B cell (primary cell): ENCODE results near the gene LATS1. TPM values are rescaled to one million over a fixed set of nuclear protein-coding genes. Genes with fewer than 3 reads are reported as not detected.

Experiments used
- ATAC-seq: fragments of 200-7000 bp; cut with Tn5 transposase; one replicate; pipeline ENCODE4 v1.10.0; 2021; ENCODE audit warnings: low read depth, mild to moderate bottlenecking, moderate number of reproducible peaks, moderate library complexity
- CTCF ChIA-PET: fragments of 350-600 bp; sonication (Branson Sonifier 250); formaldehyde crosslinking; loops from one replicate; lab custom pipeline; 2021; ENCODE audit warnings: antibody characterized with exemption, inconsistent platforms; lab: Charles Lee
- POLR2A ChIA-PET: fragments of 350-600 bp; sonication (Branson Sonifier 250); formaldehyde crosslinking; loops from one replicate; lab custom pipeline; 2021; ENCODE audit warnings: antibody characterized with exemption; lab: Charles Lee
- DNase-seq: peaks from one replicate; pipeline ENCODE4 v3.0.0; 2013
- H2AFZ ChIP-seq: 2 replicates; pipeline ENCODE4 v1.6.1; 2012; ENCODE audit warnings: mild to moderate bottlenecking, low read depth, low read length; ENCODE audit not compliant: insufficient read depth, poor library complexity, severe bottlenecking
- H3K27ac ChIP-seq, 2 donors: 1 replicate in 1 of 2; 2 replicates in 1 of 2; pipeline ENCODE4 v1.5.1; 2012 to 2013; ENCODE audit warnings: low read length in 2 of 2, mild to moderate bottlenecking in 2 of 2, moderate library complexity in 1 of 2
- H3K27me3 ChIP-seq, 4 experiments: fragments of 200-600 bp in 1 of 4; sonication (generic) in 1 of 4; replicated peaks in 1 of 4; 1 replicate in 2 of 4; 2 replicates in 2 of 4; pipeline versions ENCODE4 v1.6.1 to v1.7.0; 2013 to 2016; ENCODE audit warnings: low read length in 3 of 4, mild to moderate bottlenecking in 2 of 4, mixed read lengths in 1 of 4, moderate library complexity in 1 of 4; ENCODE audit not compliant: insufficient read depth in 4 of 4, control insufficient read depth in 3 of 4; ENCODE audit errors: control extremely low read depth in 1 of 4
- H3K36me3 ChIP-seq, 2 experiments: replicated peaks in 1 of 2; 1 replicate in 1 of 2; 2 replicates in 1 of 2; pipeline versions ENCODE4 v1.6.1 to v1.7.1; 2013; ENCODE audit warnings: low read length in 1 of 2; ENCODE audit not compliant: insufficient read depth in 2 of 2, control insufficient read depth in 1 of 2; ENCODE audit errors: control extremely low read depth in 1 of 2, extremely low read depth in 1 of 2
- H3K4me1 ChIP-seq, 2 donors: fragments of 200-600 bp in 1 of 2; sonication (generic) in 1 of 2; 1 replicate in 1 of 2; 2 replicates in 1 of 2; pipeline versions ENCODE4 v1.5.1 to v1.6.1; 2013 to 2017; ENCODE audit warnings: low read length in 2 of 2; ENCODE audit not compliant: control insufficient read depth in 2 of 2, insufficient read depth in 2 of 2
- H3K4me2 ChIP-seq: replicated peaks from 2 replicates; pipeline ENCODE3; 2012; ENCODE audit warnings: mild to moderate bottlenecking, low read depth, low read length; ENCODE audit not compliant: poor library complexity, severe bottlenecking
- H3K4me3 ChIP-seq, 5 experiments: fragments of 200-600 bp in 1 of 5; sonication (generic) in 1 of 5; 1 replicate in 3 of 5; 2 replicates in 2 of 5; pipeline versions ENCODE4 v1.5.1 to v1.7.0; 2011 to 2016; ENCODE audit warnings: low read length in 4 of 5, mild to moderate bottlenecking in 4 of 5, low read depth in 2 of 5, control low read depth in 1 of 5, moderate library complexity in 1 of 5; ENCODE audit not compliant: insufficient read depth in 1 of 5; ENCODE audit errors: control extremely low read depth in 1 of 5, extremely low read depth in 1 of 5
- H3K79me2 ChIP-seq: fragments of 200-600 bp; sonication (generic); one replicate; pipeline ENCODE4 v1.6.0; 2016; ENCODE audit warnings: low read length; ENCODE audit not compliant: control insufficient read depth, insufficient read depth
- H3K9ac ChIP-seq: fragments of 200-600 bp; sonication (generic); 2 replicates; pipeline ENCODE4 v1.6.1; 2017; ENCODE audit warnings: mild to moderate bottlenecking, low read length, moderate library complexity
- H3K9me3 ChIP-seq, 3 donors: one replicate each; pipeline versions ENCODE4 v1.6.1 to v1.7.1; 2013; ENCODE audit warnings: low read length in 2 of 3; ENCODE audit not compliant: control insufficient read depth in 2 of 3, insufficient read depth in 1 of 3; ENCODE audit errors: control extremely low read depth in 1 of 3
- H4K20me1 ChIP-seq: 2 replicates; pipeline ENCODE4 v1.6.0; 2012; ENCODE audit warnings: mild to moderate bottlenecking, low read length; ENCODE audit not compliant: insufficient read depth, control insufficient read depth, poor library complexity, severe bottlenecking
- H3K27ac Mint-ChIP-seq: one replicate; pipeline ENCODE4 v1.8.0; 2021; ENCODE audit warnings: mixed read lengths
- H3K27me3 Mint-ChIP-seq: one replicate; pipeline ENCODE4 v1.8.0; 2021; ENCODE audit warnings: mixed read lengths
- H3K4me1 Mint-ChIP-seq: one replicate; pipeline ENCODE4 v1.8.0; 2021; ENCODE audit warnings: mixed read lengths
- H3K4me3 Mint-ChIP-seq: one replicate; pipeline ENCODE4 v1.8.0; 2021; ENCODE audit warnings: mixed read lengths
- H3K9me3 Mint-ChIP-seq: one replicate; pipeline ENCODE4 v1.8.0; 2022; ENCODE audit warnings: mixed read lengths; ENCODE audit not compliant: insufficient read depth
- EZH2 ChIP-seq: IDR thresholded peaks from 2 replicates; pipeline ENCODE4 v1.6.1; 2012; ENCODE audit warnings: borderline replicate concordance, low read depth, mild to moderate bottlenecking, moderate library complexity, low read length; ENCODE audit not compliant: insufficient read depth, poor library complexity, severe bottlenecking
- WGBS: methylation state at CpG from one replicate; pipeline ENCODE4 v1.1.5; 2013; ENCODE audit warnings: missing lambda C conversion rate; ENCODE audit not compliant: insufficient coverage; 5-methylcytosine and 5-hydroxymethylcytosine counted together
- intact Hi-C: fragments of 100-400 bp; cut with micrococcal nuclease; formaldehyde crosslinking; loops from one replicate; pipeline ENCODE4 v1.10.0; 2022
- polyA plus RNA-seq: library from polyadenylated mRNA; depleted of rRNA; stranded (reverse); fragments of >200 nt; gene quantifications from 2 replicates; pipeline ENCODE4 v1.2.3, GENCODE V29; 2012
- total RNA-seq, 2 donors: library from RNA; stranded (reverse); fragments of 120-200 nt in 1 of 2; gene quantifications; 1 replicate in 1 of 2; 2 replicates in 1 of 2; pipeline versions ENCODE4 v1.2.3 to v1.2.4, GENCODE V29; 2013 to 2022
- TF ChIP-seq, protein P1 (sequence below): fragments of 200-600 bp; IDR thresholded peaks from one replicate; pipeline ENCODE4 v1.8.0; 2022; ENCODE audit warnings: antibody characterized with exemption, mild to moderate bottlenecking

LATS1 gene
- total and polyA plus RNA-seq, 2 donors (not counting 1 experiment from before 2014, with no cell fraction given): 11.6 to 48.0 TPM

DNA sequence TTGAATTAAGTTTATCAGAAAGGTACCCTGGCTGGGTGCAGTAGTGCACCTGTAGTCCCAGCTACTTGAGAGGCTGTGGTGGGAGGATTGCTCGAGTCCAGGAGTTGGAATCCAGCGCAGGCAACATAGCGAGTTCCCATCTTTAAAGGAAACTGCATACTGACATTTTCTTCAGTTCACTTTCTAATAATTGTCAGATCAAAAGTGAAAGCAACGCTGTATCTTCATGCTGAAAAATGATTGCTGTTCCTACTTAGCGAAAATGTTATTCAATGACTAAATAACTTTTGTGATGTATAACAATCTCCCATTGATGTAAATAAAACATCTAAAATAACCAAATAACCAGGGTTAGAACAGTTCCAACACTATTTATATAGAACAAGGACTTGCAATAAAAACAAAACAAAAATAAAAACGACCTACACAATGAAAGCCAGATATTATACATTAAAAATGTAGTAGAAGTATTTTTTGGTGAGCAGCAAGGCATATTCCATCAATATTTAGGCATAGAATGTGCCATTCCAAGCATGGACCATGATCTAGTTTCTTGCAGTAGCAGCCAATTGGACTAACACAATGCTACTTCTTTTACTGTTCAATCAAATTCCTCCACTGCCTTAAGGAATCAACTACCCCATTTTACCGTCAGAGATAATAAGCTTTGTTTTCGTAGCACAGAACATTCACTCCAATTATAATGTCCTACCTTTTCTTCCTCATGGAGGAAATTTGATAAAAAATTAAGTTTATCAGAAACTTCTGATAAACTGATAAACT is 1.5 kb downstream of the LATS1 start:
- Mint-ChIP-seq H3K4me3 (peak overlapping the region; percentile 82), H3K4me1 (peaks cover 38% of the 10 kb centered on the region), H3K27ac (peak overlapping the region; percentile 21), H3K9me3 (no peaks in the 10 kb centered on the region), H3K27me3 (no peaks in the 10 kb centered on the region)
- H3K4me2 ChIP-seq: peak overlapping the region; percentile 84
- H3K27me3 ChIP-seq: no peaks in the 10 kb centered on the region
- H4K20me1 ChIP-seq: peaks cover 26% of the 10 kb centered on the region
- no CpG with 5 or more reads among the region's 8 CpGs for WGBS
- H3K36me3 ChIP-seq: peaks cover 0 to 2% of the 10 kb centered on the region in 2 experiments
- ChIA-PET POLR2A (no interaction called here), CTCF (interaction anchor here (0.7 to 2.2 kb wide), 4 partner anchors 12 to 274 kb away, joined by 3 to 5 read pairs (median 3); partner anchors contain the start of genes GINM1 and PPIL4)
- peaks cover 23 to 27% of the 10 kb centered on the region in 2 donors for H3K4me1 ChIP-seq
- intact Hi-C loops: loop anchor here (5.0 kb wide), 1 partner anchor 399 kb away; the partner anchor contains the start of gene TAB2
- H3K4me3 ChIP-seq: peak overlapping the region in 3 of 5 experiments; percentile 1 to 89 (median 24)
- ATAC-seq (no peak), DNase-seq (no peak)
- no peak for TF ChIP-seq EZH2
- TF ChIP-seq, protein P1, sequence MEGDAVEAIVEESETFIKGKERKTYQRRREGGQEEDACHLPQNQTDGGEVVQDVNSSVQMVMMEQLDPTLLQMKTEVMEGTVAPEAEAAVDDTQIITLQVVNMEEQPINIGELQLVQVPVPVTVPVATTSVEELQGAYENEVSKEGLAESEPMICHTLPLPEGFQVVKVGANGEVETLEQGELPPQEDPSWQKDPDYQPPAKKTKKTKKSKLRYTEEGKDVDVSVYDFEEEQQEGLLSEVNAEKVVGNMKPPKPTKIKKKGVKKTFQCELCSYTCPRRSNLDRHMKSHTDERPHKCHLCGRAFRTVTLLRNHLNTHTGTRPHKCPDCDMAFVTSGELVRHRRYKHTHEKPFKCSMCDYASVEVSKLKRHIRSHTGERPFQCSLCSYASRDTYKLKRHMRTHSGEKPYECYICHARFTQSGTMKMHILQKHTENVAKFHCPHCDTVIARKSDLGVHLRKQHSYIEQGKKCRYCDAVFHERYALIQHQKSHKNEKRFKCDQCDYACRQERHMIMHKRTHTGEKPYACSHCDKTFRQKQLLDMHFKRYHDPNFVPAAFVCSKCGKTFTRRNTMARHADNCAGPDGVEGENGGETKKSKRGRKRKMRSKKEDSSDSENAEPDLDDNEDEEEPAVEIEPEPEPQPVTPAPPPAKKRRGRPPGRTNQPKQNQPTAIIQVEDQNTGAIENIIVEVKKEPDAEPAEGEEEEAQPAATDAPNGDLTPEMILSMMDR: no peak
- H3K79me2 ChIP-seq: peaks cover 74% of the 10 kb centered on the region
- peak overlapping the region; percentile 18 for H2AFZ ChIP-seq
- no peaks in the 10 kb centered on the region for H3K9me3 ChIP-seq
- peak overlapping the region in 1 of 2 donors; percentile 51 for H3K27ac ChIP-seq
- H3K9ac ChIP-seq: peak overlapping the region; percentile 96

DNA sequence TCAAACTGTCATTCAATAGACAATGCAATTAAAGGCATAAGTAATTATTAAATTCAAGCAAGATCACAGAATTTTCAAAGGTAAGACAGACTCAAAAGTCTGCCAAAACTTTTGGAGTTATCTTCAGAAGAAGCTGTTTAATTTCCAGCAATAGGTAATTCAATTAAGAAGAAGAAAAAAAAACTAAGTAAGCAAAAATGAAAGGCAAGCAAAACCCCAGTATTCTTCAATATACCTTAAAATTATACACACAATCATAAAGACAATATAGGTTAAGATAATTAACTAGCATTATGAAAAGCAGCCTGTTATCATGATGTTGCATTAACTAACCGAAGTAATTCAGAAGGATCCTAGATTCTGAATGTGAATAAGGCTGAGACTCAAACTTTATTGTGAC is 3.5 kb downstream of the LATS1 start:
- peaks cover 0 to under 1% of the 10 kb centered on the region in 2 experiments for H3K36me3 ChIP-seq
- CTCF ChIA-PET: no interaction called here
- peaks cover 51% of the 10 kb centered on the region for H3K4me1 Mint-ChIP-seq
- WGBS: no CpG with 5 or more reads among the region's 1 CpG
- H3K9ac ChIP-seq: no peak overlapping the region
- TF ChIP-seq EZH2: no peak
- TF ChIP-seq, protein P1: no peak
- intact Hi-C loops: no loop called here
- H3K79me2 ChIP-seq: peaks cover 93% of the 10 kb centered on the region
- no peaks in the 10 kb centered on the region for H3K27me3 Mint-ChIP-seq
- no peaks in the 10 kb centered on the region for H3K9me3 Mint-ChIP-seq
- peaks cover 45% of the 10 kb centered on the region for H4K20me1 ChIP-seq
- H3K4me3 Mint-ChIP-seq: no peak overlapping the region
- POLR2A ChIA-PET: no interaction called here
- no peak overlapping the region for H2AFZ ChIP-seq
- H3K4me1 ChIP-seq: peaks cover 23 to 27% of the 10 kb centered on the region in 2 donors
- no peaks in the 10 kb centered on the region for H3K27me3 ChIP-seq
- H3K4me3 ChIP-seq: no peak overlapping the region
- ATAC-seq (no peak), DNase-seq (no peak)
- no peaks in the 10 kb centered on the region for H3K9me3 ChIP-seq
- no peak overlapping the region for H3K27ac Mint-ChIP-seq
- H3K27ac ChIP-seq: no peak overlapping the region
- no peak overlapping the region for H3K4me2 ChIP-seq
